ENCODE data around the gene IL27RA. TPM values are rescaled to one million over a fixed set of nuclear protein-coding genes. Genes with fewer than 3 reads are reported as not detected.
A peak's percentile ranks its signal among the peaks of the same experiment; 100 is the strongest.

The IL27RA gene
- 1 to 10 TPM; 1.0 to 4.5 (median 2.0) TPM for total RNA-seq

DNA sequence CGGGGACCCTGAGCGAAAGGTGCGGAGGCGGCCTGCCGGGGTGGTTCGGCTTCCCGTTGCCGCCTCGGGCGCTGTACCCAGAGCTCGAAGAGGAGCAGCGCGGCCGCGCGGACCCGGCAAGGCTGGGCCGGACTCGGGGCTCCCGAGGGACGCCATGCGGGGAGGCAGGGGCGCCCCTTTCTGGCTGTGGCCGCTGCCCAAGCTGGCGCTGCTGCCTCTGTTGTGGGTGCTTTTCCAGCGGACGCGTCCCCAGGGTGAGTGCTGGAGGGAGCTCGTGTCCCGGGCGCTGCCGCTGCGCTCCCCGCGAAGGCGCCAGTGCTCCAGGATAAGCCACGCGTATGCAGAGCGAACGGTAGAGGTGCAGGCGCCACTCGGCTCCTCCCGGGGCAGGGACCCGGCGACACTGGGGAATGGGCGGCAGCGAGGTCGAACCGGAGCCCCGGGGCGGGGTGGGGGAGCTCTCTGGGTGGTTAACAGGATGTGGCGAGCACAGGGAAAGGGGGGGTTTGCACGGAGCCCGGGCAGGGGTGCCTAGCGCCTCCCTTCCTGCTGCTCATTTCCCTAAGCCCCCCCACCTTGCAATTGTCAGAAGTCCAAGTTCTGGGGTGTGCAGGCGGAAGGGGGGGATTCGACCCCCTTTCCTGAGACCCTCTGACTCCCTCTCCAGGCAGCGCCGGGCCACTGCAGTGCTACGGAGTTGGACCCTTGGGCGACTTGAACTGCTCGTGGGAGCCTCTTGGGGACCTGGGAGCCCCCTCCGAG lies at the start of gene IL27RA:
TSS of gene IL27RA (plus strand) at position 44 of the 762 bp plus-strand sequence. CDS start at position 155, 111 bp downstream.
- 0 to 20% (median 0%) methylated on average over 1 to 16 of the region's 63 CpGs; no CpG with 5 or more reads in 6 of the 10 experiments for WGBS, 10 experiments
- H3K4me1 ChIP-seq (replicated peaks in 1 of 2) = no peaks in the 10 kb centered on the region
- in situ Hi-C loops (cut with MboI; ENCODE audit: low pct_unique_long_range_greater_than_20kb in 2 of 9, low sequenced_read_pairs in 9 of 9, unreplicated experiment in 9 of 9) = no loop called here
- peak within 1 kb of the TSS; percentile 44 to 57 (median 47) for H3K4me3 ChIP-seq
- H3K27ac ChIP-seq = no peak within 1 kb of the TSS
- peak; percentile 84 to 91 (median 87) for ATAC-seq (replicated peaks in 6 of 8)

DNA sequence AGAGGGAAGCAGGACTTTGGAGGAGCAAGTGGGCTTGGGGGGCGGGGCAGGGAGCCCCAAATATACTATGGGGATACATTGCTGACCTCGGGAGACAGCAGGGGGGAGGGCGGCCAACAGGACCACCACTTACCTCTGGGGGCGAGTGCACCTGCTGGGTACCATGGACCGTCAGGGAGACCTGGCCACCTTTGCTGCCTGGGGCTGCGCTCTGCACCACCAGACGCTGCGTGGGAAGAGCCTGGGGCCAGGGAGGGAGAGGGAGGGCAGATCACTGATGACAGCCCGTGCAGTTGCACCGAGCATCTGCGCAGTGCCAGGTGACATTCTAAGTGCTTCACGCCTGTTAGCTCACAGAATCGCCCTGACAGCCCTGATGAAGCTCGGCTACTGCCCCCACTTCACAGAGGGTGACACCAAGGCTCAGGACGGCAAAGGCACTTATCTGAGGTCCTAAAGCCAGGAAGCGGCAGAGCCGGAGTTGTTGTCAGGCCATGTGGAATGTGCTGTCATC lies 49.5 kb upstream of the IL27RA start:
- Histone ChIP-seq H3K4me1 (replicated peaks in 1 of 2) (peaks cover 18 to 22% of the 10 kb centered on the region in 2 donors), H3K4me3 (no peak overlapping the region), H3K27ac (no peak overlapping the region)
- in situ Hi-C loops (cut with MboI; ENCODE audit: low pct_unique_long_range_greater_than_20kb in 2 of 9, low sequenced_read_pairs in 9 of 9, unreplicated experiment in 9 of 9) = no loop called here
- WGBS, 10 experiments = 80 to 100% (median 92%) methylated on average over 1 to 5 of the region's 17 CpGs; no CpG with 5 or more reads in 5 of the 10 experiments
- ATAC-seq (replicated peaks in 6 of 8) = no peak

GRCh38 chr19:13982773-13983172 lies 48.8 kb upstream of the IL27RA start:
- in situ Hi-C loops (cut with MboI; ENCODE audit: low pct_unique_long_range_greater_than_20kb in 2 of 9, low sequenced_read_pairs in 9 of 9, unreplicated experiment in 9 of 9) = no loop called here
- no peak overlapping the region for H3K4me3 ChIP-seq
- ATAC-seq (replicated peaks in 6 of 8) = no peak
- no peak overlapping the region for H3K27ac ChIP-seq
- peaks cover 18 to 23% of the 10 kb centered on the region in 2 donors for H3K4me1 ChIP-seq (replicated peaks in 1 of 2)
- 100% methylated on average over 1 to 5 of the region's 9 CpGs; no CpG with 5 or more reads in 3 of the 10 experiments for WGBS, 10 experiments

- in situ Hi-C loops (cut with MboI; ENCODE audit: low pct_unique_long_range_greater_than_20kb in 2 of 9, low sequenced_read_pairs in 9 of 9, unreplicated experiment in 9 of 9) = no loop called here
- WGBS, 10 experiments = 80% methylated on average over 1 of the region's 21 CpGs; no CpG with 5 or more reads in 9 of the 10 experiments
- Histone ChIP-seq H3K4me1 (replicated peaks in 1 of 2) (peaks cover 18 to 23% of the 10 kb centered on the region in 2 donors), H3K27ac (no peak overlapping the region), H3K4me3 (no peak overlapping the region)
- no peak for ATAC-seq (replicated peaks in 6 of 8)
These were observed 48.2 kb upstream of the IL27RA start for GRCh38 chr19:13983213-13983889.

GRCh38 chr19:13984186-13984585 lies 47.4 kb upstream of the IL27RA start:
- Histone ChIP-seq H3K4me1 (replicated peaks in 1 of 2) (peaks cover 12 to 19% of the 10 kb centered on the region in 2 donors), H3K27ac (no peak overlapping the region), H3K4me3 (no peak overlapping the region)
- 70% methylated on average over 2 of the region's 15 CpGs; no CpG with 5 or more reads in 9 of the 10 experiments for WGBS, 10 experiments
- in situ Hi-C loops (cut with MboI; ENCODE audit: low pct_unique_long_range_greater_than_20kb in 2 of 9, low sequenced_read_pairs in 9 of 9, unreplicated experiment in 9 of 9) = no loop called here
- no peak for ATAC-seq (replicated peaks in 6 of 8)

DNA sequence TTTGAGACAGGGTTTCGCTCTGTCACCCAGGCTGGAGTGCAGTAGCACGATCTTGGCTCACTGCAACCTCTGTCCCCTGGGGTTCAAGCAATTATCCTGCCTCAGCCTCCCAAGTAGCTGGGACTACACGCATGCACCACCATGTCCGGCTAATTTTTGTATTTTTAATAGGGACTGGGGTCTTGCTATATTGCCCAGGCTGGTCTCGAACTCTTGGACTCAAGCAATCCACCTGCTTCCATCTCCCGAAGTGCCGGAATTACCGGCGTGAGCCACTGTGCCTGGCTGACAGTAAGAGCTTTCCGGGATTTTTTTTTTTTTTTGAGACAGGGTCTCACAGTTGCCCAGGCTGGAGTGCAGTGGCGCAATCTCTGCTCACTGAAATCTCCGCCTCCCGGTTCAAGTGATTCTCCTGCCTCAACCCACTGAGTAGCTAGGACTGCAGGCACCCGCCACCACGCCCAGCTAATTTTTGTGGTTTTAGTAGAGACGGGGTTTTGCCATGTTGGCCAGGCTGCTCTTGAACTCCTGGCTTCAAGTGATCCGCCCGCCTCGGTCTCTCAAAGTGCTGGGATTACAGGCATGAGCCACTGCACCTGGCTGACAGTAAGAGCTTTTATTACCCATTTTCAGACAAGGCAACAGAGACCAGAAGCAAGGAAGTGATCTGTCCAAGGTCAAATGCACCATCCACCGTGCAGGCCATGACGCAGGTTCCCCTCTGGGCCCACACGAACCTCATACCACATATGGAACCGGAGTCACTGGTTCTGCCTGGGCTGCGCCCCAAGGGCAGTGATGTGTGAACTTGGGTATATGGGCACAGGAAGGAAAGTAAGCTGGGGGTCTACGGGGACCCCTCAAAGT lies 46.5 kb upstream of the IL27RA start:
- WGBS, 10 experiments = 92 to 100% (median 97%) methylated on average over 2 to 19 of the region's 25 CpGs; no CpG with 5 or more reads in 4 of the 10 experiments
- Histone ChIP-seq H3K4me1 (replicated peaks in 1 of 2) (peaks cover 8 to 12% of the 10 kb centered on the region in 2 donors), H3K27ac (no peak overlapping the region), H3K4me3 (no peak overlapping the region)
- in situ Hi-C loops (cut with MboI; ENCODE audit: low pct_unique_long_range_greater_than_20kb in 2 of 9, low sequenced_read_pairs in 9 of 9, unreplicated experiment in 9 of 9) = no loop called here
- no peak for ATAC-seq (replicated peaks in 6 of 8)

GRCh38 chr19:13985771-13986347 lies 45.7 kb upstream of the IL27RA start:
- ATAC-seq (replicated peaks in 6 of 8) = peak in 5 of 8 experiments; percentile 7 to 45 (median 25)
- in situ Hi-C loops (cut with MboI; ENCODE audit: low pct_unique_long_range_greater_than_20kb in 2 of 9, low sequenced_read_pairs in 9 of 9, unreplicated experiment in 9 of 9) = no loop called here
- no peak overlapping the region for H3K4me3 ChIP-seq
- H3K27ac ChIP-seq = peak overlapping the region in 1 of 2 donors; percentile 49
- 0 to 100% (median 63%) methylated on average over 1 to 4 of the region's 10 CpGs; no CpG with 5 or more reads in 5 of the 10 experiments for WGBS, 10 experiments
- H3K4me1 ChIP-seq (replicated peaks in 1 of 2) = peaks cover 8 to 12% of the 10 kb centered on the region in 2 donors

DNA sequence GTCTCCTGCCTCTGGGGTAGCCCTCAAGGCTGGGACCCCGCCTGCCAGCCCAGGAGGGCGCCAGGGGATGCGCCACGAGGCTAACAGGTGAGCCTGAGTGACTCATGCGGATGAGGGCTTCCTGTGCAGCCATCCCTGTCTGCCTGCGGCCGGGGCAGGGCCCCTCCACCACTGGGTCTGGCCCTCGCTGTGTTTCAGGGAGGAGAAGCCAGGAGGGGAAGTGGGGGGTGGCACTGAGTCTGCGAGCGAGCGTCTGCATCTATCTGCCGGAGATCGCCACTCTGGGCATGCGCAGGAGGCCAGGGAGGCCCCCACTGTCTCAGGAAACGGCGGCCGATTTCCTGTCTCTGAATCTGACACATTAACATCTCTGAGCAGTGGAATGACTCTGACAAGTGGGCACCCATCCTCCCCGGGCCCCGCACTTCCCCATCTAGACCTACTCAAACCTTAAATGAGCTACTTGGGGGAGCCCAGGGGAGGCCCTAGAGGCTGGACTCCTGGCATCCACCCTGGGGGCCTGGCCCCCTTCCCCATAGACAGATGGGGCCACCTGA lies 45.1 kb upstream of the IL27RA start:
- 0 to 60% (median 18%) methylated on average over 2 to 4 of the region's 19 CpGs; no CpG with 5 or more reads in 7 of the 10 experiments for WGBS, 10 experiments
- Histone ChIP-seq H3K4me3 (no peak overlapping the region), H3K27ac (peak overlapping the region in 1 of 2 donors; percentile 61), H3K4me1 (replicated peaks in 1 of 2) (peaks cover 8 to 12% of the 10 kb centered on the region in 2 donors)
- in situ Hi-C loops (cut with MboI; ENCODE audit: low pct_unique_long_range_greater_than_20kb in 2 of 9, low sequenced_read_pairs in 9 of 9, unreplicated experiment in 9 of 9) = no loop called here
- peak in 7 of 8 experiments; percentile 73 to 94 (median 85) for ATAC-seq (replicated peaks in 6 of 8)

GRCh38 chr19:13987101-13987890 lies 44.3 kb upstream of the IL27RA start:
- WGBS, 10 experiments = 75 to 90% (median 81%) methylated on average over 2 to 11 of the region's 17 CpGs; no CpG with 5 or more reads in 6 of the 10 experiments
- Histone ChIP-seq H3K4me1 (replicated peaks in 1 of 2) (peaks cover 8 to 12% of the 10 kb centered on the region in 2 donors), H3K4me3 (no peak overlapping the region), H3K27ac (no peak overlapping the region)
- in situ Hi-C loops (cut with MboI; ENCODE audit: low pct_unique_long_range_greater_than_20kb in 2 of 9, low sequenced_read_pairs in 9 of 9, unreplicated experiment in 9 of 9) = no loop called here
- no peak for ATAC-seq (replicated peaks in 6 of 8)

GRCh38 chr19:13989487-13989886 lies 42.1 kb upstream of the IL27RA start:
- in situ Hi-C loops (cut with MboI; ENCODE audit: low pct_unique_long_range_greater_than_20kb in 2 of 9, low sequenced_read_pairs in 9 of 9, unreplicated experiment in 9 of 9) = no loop called here
- WGBS, 10 experiments = 86 to 94% (median 87%) methylated on average over 3 to 4 of the region's 7 CpGs; no CpG with 5 or more reads in 7 of the 10 experiments
- no peak overlapping the region for H3K4me3 ChIP-seq
- peaks cover 8 to 16% of the 10 kb centered on the region in 2 donors for H3K4me1 ChIP-seq (replicated peaks in 1 of 2)
- no peak overlapping the region for H3K27ac ChIP-seq
- no peak for ATAC-seq (replicated peaks in 6 of 8)

DNA sequence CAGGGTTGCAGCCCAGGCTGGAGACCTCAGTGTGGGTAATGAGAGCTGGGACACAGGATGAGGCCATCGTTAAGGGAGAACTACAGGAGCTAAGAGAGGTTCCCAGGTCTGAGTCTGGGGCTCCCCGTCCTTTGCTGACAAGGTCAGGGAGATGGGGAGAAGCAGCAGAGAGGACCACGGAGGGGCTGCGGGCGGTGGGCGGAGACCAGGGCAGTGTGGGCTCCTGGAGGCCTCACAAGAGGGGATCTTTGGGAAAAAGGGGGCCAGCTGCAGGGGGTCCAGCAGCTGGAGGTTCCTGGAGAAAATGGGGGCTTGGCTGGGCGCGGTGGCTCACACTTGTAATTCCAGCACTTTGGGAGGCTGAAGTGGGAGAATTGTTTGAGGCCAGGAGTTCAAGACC lies 41.5 kb upstream of the IL27RA start:
- in situ Hi-C loops (cut with MboI; ENCODE audit: low pct_unique_long_range_greater_than_20kb in 2 of 9, low sequenced_read_pairs in 9 of 9, unreplicated experiment in 9 of 9) = no loop called here
- 100% methylated on average over 1 of the region's 8 CpGs; no CpG with 5 or more reads in 9 of the 10 experiments for WGBS, 10 experiments

More for the DNA sequence above, 41.5 kb upstream of the IL27RA start:
- H3K27ac ChIP-seq = no peak overlapping the region
- ATAC-seq (replicated peaks in 6 of 8) = no peak
- no peak overlapping the region for H3K4me3 ChIP-seq
- peaks cover 8 to 16% of the 10 kb centered on the region in 2 donors for H3K4me1 ChIP-seq (replicated peaks in 1 of 2)
